ENCODE data around the gene MYOCOS.

MYOCOS gene

GRCh38 chr1:171585715-171586114 lies 36.3 kb upstream of the MYOCOS start:
- no peak overlapping the region for H3K4me3 ChIP-seq (ENCODE audit: insufficient read depth, low read length, poor library complexity, severe bottlenecking)
- no peak overlapping the region for H3K9ac ChIP-seq (ENCODE audit: low read length)
- H3K4me2 ChIP-seq (ENCODE audit: low read depth, low read length, poor library complexity, severe bottlenecking) = no peak overlapping the region
- H3K9me3 ChIP-seq (ENCODE audit: insufficient read depth, low read length) = no peaks in the 10 kb centered on the region
- no peak overlapping the region for H3K27ac ChIP-seq (ENCODE audit: low read depth, low read length)
- H2AFZ ChIP-seq (ENCODE audit: low read depth, low read length, severe bottlenecking) = no peak overlapping the region
- TF ChIP-seq EZH2phosphoT487 (conservative IDR thresholded peaks at IDR 0.05; ENCODE audit: low read length) (no peak), CTCF (IDR thresholded peaks at IDR 0.05; ENCODE audit: insufficient read depth, low read length, poor library complexity, severe bottlenecking) (no peak)
- H4K20me1 ChIP-seq (ENCODE audit: low read depth, low read length) = no peaks in the 10 kb centered on the region
- no peaks in the 10 kb centered on the region for H3K9me2 ChIP-seq (replicated peaks; ENCODE audit: insufficient read depth, low read length)
- H3K79me2 ChIP-seq (ENCODE audit: insufficient read depth, low read length) = no peaks in the 10 kb centered on the region
- peaks cover 78% of the 10 kb centered on the region for H3K36me3 ChIP-seq (ENCODE audit: low read length)
- H3K27me3 ChIP-seq (ENCODE audit: low read length) = no peaks in the 10 kb centered on the region
- no peaks in the 10 kb centered on the region for H3F3A ChIP-seq (ENCODE audit: insufficient read depth)

GRCh38 chr1:171588230-171588629 lies 33.8 kb upstream of the MYOCOS start:
- Histone ChIP-seq H3K27ac (ENCODE audit: low read depth, low read length) (no peak overlapping the region), H3K9ac (ENCODE audit: low read length) (no peak overlapping the region), H3K4me2 (ENCODE audit: low read depth, low read length, poor library complexity, severe bottlenecking) (no peak overlapping the region), H3K4me3 (ENCODE audit: insufficient read depth, low read length, poor library complexity, severe bottlenecking) (no peak overlapping the region), H3K9me3 (ENCODE audit: insufficient read depth, low read length) (no peaks in the 10 kb centered on the region), H3K27me3 (ENCODE audit: low read length) (no peaks in the 10 kb centered on the region), H4K20me1 (ENCODE audit: low read depth, low read length) (no peaks in the 10 kb centered on the region), H3K79me2 (ENCODE audit: insufficient read depth, low read length) (no peaks in the 10 kb centered on the region), H3F3A (ENCODE audit: insufficient read depth) (no peaks in the 10 kb centered on the region), H2AFZ (ENCODE audit: low read depth, low read length, severe bottlenecking) (no peak overlapping the region), H3K36me3 (ENCODE audit: low read length) (peaks cover 80% of the 10 kb centered on the region), H3K9me2 (replicated peaks; ENCODE audit: insufficient read depth, low read length) (no peaks in the 10 kb centered on the region)
- no peak for TF ChIP-seq EZH2phosphoT487 (conservative IDR thresholded peaks at IDR 0.05; ENCODE audit: low read length)
- TF ChIP-seq CTCF (IDR thresholded peaks at IDR 0.05; ENCODE audit: insufficient read depth, low read length, poor library complexity, severe bottlenecking) = no peak

GRCh38 chr1:171590022-171590421 lies 32.0 kb upstream of the MYOCOS start:
- Histone ChIP-seq H3K9me3 (ENCODE audit: insufficient read depth, low read length) (no peaks in the 10 kb centered on the region), H3K27ac (ENCODE audit: low read depth, low read length) (no peak overlapping the region), H4K20me1 (ENCODE audit: low read depth, low read length) (no peaks in the 10 kb centered on the region), H3K4me2 (ENCODE audit: low read depth, low read length, poor library complexity, severe bottlenecking) (no peak overlapping the region), H3K9ac (ENCODE audit: low read length) (no peak overlapping the region), H3K9me2 (replicated peaks; ENCODE audit: insufficient read depth, low read length) (no peaks in the 10 kb centered on the region), H3K79me2 (ENCODE audit: insufficient read depth, low read length) (no peaks in the 10 kb centered on the region), H3K36me3 (ENCODE audit: low read length) (peaks cover 64% of the 10 kb centered on the region), H3K27me3 (ENCODE audit: low read length) (no peaks in the 10 kb centered on the region), H3K4me3 (ENCODE audit: insufficient read depth, low read length, poor library complexity, severe bottlenecking) (no peak overlapping the region), H2AFZ (ENCODE audit: low read depth, low read length, severe bottlenecking) (no peak overlapping the region), H3F3A (ENCODE audit: insufficient read depth) (0 out of 2 replicates have a peak, but pooled peaks cover under 1% of the 10 kb centered on the region)
- TF ChIP-seq EZH2phosphoT487 (conservative IDR thresholded peaks at IDR 0.05; ENCODE audit: low read length) (no peak), CTCF (IDR thresholded peaks at IDR 0.05; ENCODE audit: insufficient read depth, low read length, poor library complexity, severe bottlenecking) (no peak)

Measured in SU-DHL-6 (cell line).